Measurements from ENCODE around the gene FGF22. TPM values are rescaled to one million over a fixed set of nuclear protein-coding genes. Genes with fewer than 3 reads are reported as not detected.

FGF22 gene
- total RNA-seq, 6 donors from 2014 or later = 0.40 to 6.3 (median 1.2) TPM; not detected in 1

DNA sequence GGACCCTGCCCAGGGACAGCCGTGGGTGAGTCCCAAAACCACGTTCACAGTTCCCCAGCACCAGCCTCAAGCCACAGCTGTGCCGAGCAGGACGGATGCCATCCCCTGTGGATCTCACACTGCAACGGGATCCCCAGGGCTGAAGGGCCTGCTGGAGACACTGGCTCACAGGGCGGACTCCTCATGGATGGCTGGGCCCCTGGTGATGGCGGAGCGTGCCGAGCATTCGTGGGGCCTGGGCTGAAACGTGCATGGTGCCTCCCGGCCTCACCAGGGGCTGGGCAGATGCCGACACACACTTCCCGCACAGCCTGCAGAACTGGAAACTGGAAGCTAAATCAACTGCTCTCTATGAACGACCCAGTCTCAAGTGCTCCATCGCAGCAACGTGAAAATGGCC is 13.7 kb downstream of the FGF22 start:
- Histone ChIP-seq H3K4me3 (no peak overlapping the region), H3K4me1 (peaks cover 3 to 28% (median 8%) of the 10 kb centered on the region in 4 donors), H3K27me3 (no peaks in the 10 kb centered on the region), H3K27ac (no peak overlapping the region), H3K36me3 (peaks cover 15 to 75% (median 49%) of the 10 kb centered on the region in 4 donors), H3K9me3 (no peaks in the 10 kb centered on the region)
- DNase-seq (peak in 1 of 2 donors; percentile 57), ATAC-seq (ENCODE audit: low FRiP score in 2 of 2) (no peak)
- TF ChIP-seq POLR2A (IDR thresholded peaks at IDR 0.05) (no peak), POLR2AphosphoS5 (IDR thresholded peaks at IDR 0.05) (no peak), EP300 (IDR thresholded peaks at IDR 0.05) (no peak)
- TF ChIP-seq, protein P1, sequence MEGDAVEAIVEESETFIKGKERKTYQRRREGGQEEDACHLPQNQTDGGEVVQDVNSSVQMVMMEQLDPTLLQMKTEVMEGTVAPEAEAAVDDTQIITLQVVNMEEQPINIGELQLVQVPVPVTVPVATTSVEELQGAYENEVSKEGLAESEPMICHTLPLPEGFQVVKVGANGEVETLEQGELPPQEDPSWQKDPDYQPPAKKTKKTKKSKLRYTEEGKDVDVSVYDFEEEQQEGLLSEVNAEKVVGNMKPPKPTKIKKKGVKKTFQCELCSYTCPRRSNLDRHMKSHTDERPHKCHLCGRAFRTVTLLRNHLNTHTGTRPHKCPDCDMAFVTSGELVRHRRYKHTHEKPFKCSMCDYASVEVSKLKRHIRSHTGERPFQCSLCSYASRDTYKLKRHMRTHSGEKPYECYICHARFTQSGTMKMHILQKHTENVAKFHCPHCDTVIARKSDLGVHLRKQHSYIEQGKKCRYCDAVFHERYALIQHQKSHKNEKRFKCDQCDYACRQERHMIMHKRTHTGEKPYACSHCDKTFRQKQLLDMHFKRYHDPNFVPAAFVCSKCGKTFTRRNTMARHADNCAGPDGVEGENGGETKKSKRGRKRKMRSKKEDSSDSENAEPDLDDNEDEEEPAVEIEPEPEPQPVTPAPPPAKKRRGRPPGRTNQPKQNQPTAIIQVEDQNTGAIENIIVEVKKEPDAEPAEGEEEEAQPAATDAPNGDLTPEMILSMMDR (IDR thresholded peaks at IDR 0.05) = no peak
- WGBS, 2 donors = 70 to 95% methylated on average over 2 to 17 of the region's 17 CpGs

DNA sequence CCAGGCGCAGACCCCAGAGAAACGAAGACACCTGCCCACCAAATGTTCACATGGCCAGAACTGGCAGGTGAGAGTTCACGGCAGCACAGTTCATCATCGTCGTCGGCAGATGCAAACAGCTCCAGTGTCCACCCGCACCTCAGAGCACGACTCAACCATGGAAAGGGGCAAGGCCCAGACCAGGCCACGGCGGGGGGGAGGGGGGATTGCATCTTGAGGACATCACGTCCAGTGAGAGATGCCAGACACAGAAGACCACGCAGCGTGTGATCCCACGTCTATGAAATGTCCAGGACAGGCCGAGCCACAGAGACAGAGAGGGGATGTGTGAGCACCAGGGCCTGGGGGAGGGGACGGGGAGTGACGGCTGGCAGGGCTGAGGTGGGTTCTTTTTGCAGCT is 16.0 kb downstream of the FGF22 start:
- DNase-seq = no peak
- Histone ChIP-seq H3K36me3 (peaks cover 14 to 54% (median 35%) of the 10 kb centered on the region in 4 donors), H3K9me3 (no peaks in the 10 kb centered on the region), H3K27ac (no peak overlapping the region), H3K4me1 (peaks cover 25 to 51% (median 31%) of the 10 kb centered on the region in 4 donors), H3K4me3 (no peak overlapping the region), H3K27me3 (no peaks in the 10 kb centered on the region)
- 84 to 90% methylated on average over 17 of the region's 17 CpGs for WGBS, 2 donors
- no peak for ATAC-seq (ENCODE audit: low FRiP score in 2 of 2)
- TF ChIP-seq POLR2A (IDR thresholded peaks at IDR 0.05) (no peak), EP300 (IDR thresholded peaks at IDR 0.05) (no peak), POLR2AphosphoS5 (IDR thresholded peaks at IDR 0.05) (no peak)
- TF ChIP-seq, protein P1 (IDR thresholded peaks at IDR 0.05) = no peak

DNA sequence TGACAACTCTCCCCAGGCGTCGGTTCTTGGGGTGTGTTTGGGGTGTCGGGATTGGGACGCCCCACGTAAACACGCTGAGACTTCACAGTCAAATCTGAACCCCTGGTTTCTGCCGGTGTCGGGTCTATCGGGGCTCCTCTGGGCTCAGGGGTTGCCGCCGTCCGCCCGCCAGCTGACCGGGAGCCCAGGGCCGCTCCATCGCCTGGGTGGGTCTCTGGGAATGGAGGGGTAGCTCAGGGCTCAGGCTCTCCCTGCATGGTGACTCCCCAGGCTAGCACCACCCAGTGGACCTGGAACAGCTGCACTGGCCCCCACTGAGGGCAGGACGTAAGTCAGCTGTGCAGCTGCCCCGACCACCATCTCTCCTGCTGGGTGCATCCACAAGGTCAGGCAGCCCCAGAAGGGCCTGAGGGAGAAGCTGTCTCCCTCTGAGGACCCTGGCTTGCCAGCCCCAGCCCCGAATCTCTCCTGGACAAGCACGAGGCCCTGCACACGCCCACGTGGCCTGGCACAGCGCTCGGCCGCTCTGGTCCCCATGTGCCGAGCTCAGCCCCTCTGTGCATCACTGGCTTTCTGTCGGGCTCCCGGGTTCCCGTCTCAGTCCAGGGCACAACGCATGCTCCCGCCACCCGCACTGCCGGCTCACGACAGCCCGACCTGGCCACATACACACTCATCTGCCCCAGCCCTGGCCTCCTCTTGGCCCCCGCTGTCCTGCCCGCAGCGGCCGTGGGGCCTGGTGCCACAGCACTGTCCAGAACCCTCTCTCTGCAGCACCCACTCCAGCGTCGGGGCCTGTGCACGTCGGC is 17.3 kb downstream of the FGF22 start:
- Histone ChIP-seq H3K4me1 (peaks cover 37 to 64% (median 43%) of the 10 kb centered on the region in 4 donors), H3K4me3 (no peak overlapping the region), H3K27me3 (no peaks in the 10 kb centered on the region), H3K27ac (no peak overlapping the region), H3K9me3 (no peaks in the 10 kb centered on the region), H3K36me3 (peaks cover 5 to 41% (median 23%) of the 10 kb centered on the region in 4 donors)
- DNase-seq (peak in 1 of 2 donors; percentile 82), ATAC-seq (ENCODE audit: low FRiP score in 2 of 2) (no peak)
- WGBS, 2 donors = 87 to 91% methylated on average over 20 to 43 of the region's 43 CpGs
- TF ChIP-seq EP300 (IDR thresholded peaks at IDR 0.05) (no peak), POLR2AphosphoS5 (IDR thresholded peaks at IDR 0.05) (no peak), POLR2A (IDR thresholded peaks at IDR 0.05) (no peak)
- TF ChIP-seq, protein P1 (IDR thresholded peaks at IDR 0.05) = no peak

DNA sequence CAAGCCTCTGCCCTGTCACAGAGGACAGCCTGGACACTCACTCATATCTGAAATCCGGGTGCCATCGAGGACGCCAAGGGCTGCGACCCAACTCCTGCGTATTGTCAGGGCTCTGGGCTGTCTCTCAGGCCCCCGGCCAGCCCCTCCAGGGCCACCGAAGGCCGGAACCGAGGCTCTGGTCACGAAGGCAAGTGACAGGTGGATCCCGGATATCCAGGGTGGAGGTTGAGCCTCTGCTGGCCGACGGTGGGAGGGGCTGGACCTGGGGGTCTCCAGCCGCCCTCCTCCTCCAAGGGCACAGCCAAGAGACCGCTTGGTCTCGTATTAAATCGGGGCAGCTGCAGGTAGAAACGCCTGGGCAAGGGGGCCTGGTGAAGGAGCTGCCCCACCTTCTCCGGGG is 17.9 kb downstream of the FGF22 start:
- no peaks in the 10 kb centered on the region for H3K9me3 ChIP-seq
- peaks cover 38 to 69% (median 46%) of the 10 kb centered on the region in 4 donors for H3K4me1 ChIP-seq
- H3K4me3 ChIP-seq = no peak overlapping the region
- DNase-seq = peak in 1 of 2 donors; percentile 65
- TF ChIP-seq, protein P1 (IDR thresholded peaks at IDR 0.05) = no peak
- TF ChIP-seq POLR2A (IDR thresholded peaks at IDR 0.05) (no peak), POLR2AphosphoS5 (IDR thresholded peaks at IDR 0.05) (no peak), EP300 (IDR thresholded peaks at IDR 0.05) (no peak)
- H3K36me3 ChIP-seq = peaks cover 4 to 35% (median 17%) of the 10 kb centered on the region in 4 donors
- ATAC-seq (ENCODE audit: low FRiP score in 2 of 2) = no peak
- WGBS, 2 donors = 87 to 90% methylated on average over 6 to 19 of the region's 19 CpGs
- H3K27ac ChIP-seq = no peak overlapping the region
- H3K27me3 ChIP-seq = no peaks in the 10 kb centered on the region

Measured in upper lobe of left lung (tissue), 6 donors.